ENCODE data around the gene FMNL1. TPM values are rescaled to one million over a fixed set of nuclear protein-coding genes. Genes with fewer than 3 reads are reported as not detected.

FMNL1 gene
- total RNA-seq, 4 donors from 2014 or later: 8.3 to 13.6 (median 8.8) TPM

- no peak for DNase-seq (ENCODE audit: low spot score in 2 of 2)
These were observed 35.4 kb downstream of the FMNL1 start for GRCh38 chr17:45257115-45257514.

GRCh38 chr17:45258981-45259380 is 37.3 kb downstream of the FMNL1 start:
- intact Hi-C loops (cut with DNase I; ENCODE audit: low total_unique reads): no loop called here
- TF ChIP-seq POLR2A (IDR thresholded peaks at IDR 0.05): no peak
- no peak for TF ChIP-seq CTCF (IDR thresholded peaks at IDR 0.05)
- no peak overlapping the region for H3K4me3 ChIP-seq (ENCODE audit: low read depth, poor library complexity, severe bottlenecking)
- 51 to 52% methylated on average over 5 of the region's 5 CpGs for WGBS, 2 donors
- DNase-seq (ENCODE audit: low spot score in 2 of 2): no peak

More at GRCh38 chr17:45257115-45257514, 35.4 kb downstream of the FMNL1 start:
- no peak overlapping the region for H3K4me3 ChIP-seq (ENCODE audit: low read depth, poor library complexity, severe bottlenecking)
- intact Hi-C loops (cut with DNase I; ENCODE audit: low total_unique reads): no loop called here
- WGBS, 2 donors: 78 to 84% methylated on average over 16 of the region's 16 CpGs
- no peak for TF ChIP-seq CTCF (IDR thresholded peaks at IDR 0.05)
- TF ChIP-seq POLR2A (IDR thresholded peaks at IDR 0.05): no peak

DNA sequence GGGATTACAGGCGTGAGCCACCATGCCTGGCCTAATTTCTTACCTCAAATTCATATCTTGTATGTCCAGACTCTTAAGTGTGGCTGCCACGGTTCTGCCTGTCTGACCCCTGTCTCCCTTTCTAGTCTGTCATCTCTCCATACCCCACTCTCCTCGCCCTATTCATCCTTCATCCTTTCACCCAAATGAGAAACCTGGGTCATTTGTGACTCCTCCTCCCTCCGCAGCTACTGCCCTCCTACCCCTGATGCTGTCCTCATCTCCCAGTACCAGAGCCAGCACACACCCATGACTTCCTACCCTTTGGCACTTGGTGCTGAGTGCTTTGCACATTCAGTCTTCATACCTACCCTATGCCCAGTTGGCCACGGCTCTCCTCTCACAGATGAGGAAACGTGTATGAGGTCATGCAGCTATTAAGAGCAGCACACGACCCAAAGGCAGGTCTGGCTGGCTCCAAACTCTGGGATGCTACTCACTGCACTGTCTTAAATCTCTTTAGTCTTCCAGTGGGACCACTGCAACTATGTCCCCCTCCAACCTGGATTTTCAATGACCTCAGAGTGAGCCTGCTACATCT is 38.6 kb downstream of the FMNL1 start:
- DNase-seq (ENCODE audit: low spot score in 2 of 2): no peak
- no peak for TF ChIP-seq POLR2A (IDR thresholded peaks at IDR 0.05)
- TF ChIP-seq CTCF (IDR thresholded peaks at IDR 0.05): no peak
- 71 to 73% methylated on average over 7 of the region's 7 CpGs for WGBS, 2 donors
- intact Hi-C loops (cut with DNase I; ENCODE audit: low total_unique reads): no loop called here
- no peak overlapping the region for H3K4me3 ChIP-seq (ENCODE audit: low read depth, poor library complexity, severe bottlenecking)

DNA sequence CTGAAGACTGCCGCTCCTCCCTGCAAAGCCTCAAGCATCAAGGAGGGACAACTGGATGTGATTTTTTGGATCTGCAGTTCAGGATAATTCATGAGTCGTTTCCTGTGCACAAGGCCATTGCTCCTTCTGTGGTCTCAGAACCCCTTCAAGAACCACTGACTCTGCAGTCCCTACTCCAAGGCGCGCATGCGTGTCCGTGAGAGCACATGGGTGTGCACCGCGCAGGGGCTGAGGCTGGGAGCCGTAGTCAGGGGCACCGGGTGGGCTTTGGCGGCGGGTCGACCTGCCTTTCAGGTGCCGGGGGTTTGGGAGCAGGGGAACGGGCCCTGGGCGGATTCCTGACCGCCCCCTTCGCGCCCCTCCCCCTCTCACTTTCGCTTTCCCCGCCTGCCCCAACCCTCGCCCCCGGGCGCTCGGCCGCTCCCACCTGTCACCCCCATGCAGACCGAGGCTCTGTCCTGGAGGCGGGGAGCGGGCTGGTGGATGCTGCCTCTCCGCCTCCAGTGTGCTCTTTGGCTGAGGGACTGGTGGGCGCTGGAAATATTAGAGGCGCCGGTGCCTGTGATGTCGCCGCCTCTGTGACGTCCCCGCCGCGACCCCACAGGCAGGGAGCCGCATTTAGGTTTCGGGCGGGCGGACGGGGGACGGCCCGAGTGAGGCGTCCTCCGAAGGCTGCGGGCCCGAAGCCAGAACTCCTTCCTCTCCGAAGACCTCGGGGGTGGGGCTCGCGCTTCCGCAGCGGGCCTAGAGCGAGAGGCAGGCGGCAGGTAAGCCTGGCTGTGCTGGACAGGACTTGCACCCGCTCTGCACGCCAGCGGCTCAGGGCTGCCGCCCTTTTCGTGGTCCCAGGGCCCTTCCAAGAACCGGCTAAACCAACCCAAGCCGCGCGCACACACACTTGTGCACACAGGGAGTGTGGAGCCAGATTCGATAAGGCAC is 40.2 kb downstream of the FMNL1 start, which contains the start of gene SPATA32:
Gene SPATA32 (minus strand): TSS at position 518 of the 939 bp plus-strand sequence. CDS start 78 bp downstream, at position 440.
- TF ChIP-seq CTCF (IDR thresholded peaks at IDR 0.05) (no peak), POLR2A (IDR thresholded peaks at IDR 0.05) (no peak)
- intact Hi-C loops (cut with DNase I; ENCODE audit: low total_unique reads): no loop called here
- peak within 1 kb of the TSS; percentile 52 for H3K4me3 ChIP-seq (ENCODE audit: low read depth, poor library complexity, severe bottlenecking)
- 3 to 16% methylated on average over 31 to 36 of the region's 68 CpGs for WGBS, 2 donors
- DNase-seq (ENCODE audit: low spot score in 2 of 2): peak in 1 of 2 donors; percentile 91

DNA sequence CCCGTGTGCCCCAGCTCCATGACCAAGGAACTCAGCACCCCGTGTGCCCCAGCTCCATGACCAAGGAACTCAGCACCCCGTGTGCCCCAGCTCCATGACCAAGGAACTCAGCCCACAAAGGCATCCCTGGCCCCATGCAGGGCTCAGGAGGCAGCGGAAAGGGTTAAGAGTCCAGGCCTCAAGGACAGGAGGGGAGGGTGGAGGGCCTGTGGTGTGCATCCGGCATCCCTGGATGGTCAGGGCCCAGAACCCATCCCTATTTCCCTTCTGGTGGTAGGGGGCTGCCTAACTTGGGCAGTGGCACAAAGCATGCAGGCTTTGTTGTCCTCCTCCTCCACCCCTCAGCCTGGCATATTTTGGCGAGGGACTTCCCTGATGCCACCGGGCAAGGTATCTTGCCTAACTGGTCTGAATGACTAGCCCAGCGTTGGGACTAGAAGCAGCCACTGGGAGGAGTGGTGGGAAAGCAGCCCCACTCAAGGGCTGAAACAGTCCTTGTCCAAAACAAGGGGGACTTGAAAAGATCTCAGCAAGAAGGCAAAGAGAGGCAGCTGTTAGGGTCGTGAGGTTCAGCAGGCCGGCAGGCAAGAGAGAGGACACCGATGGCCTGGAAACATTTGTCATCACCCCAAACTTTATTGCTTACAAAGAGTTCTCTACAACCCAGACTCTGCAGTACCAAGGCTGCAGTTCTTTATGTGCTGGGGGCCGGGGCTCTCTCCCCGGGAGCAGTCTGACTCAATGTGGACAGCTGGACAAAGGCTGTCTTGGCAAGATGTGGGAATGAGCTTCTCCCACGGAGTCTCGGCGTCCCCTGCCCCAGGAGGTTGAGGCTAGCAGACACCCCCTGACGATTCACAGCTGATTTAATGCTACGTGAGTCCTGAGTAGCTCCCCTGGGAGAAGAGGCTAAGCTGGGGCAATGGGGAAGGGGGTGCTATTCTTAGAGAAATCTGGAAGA is 41.1 kb downstream of the FMNL1 start:
- no peak for DNase-seq (ENCODE audit: low spot score in 2 of 2)
- TF ChIP-seq CTCF (IDR thresholded peaks at IDR 0.05): no peak
- TF ChIP-seq POLR2A (IDR thresholded peaks at IDR 0.05): no peak
- 38 to 51% methylated on average over 18 of the region's 18 CpGs for WGBS, 2 donors

More for the DNA sequence above, 41.1 kb downstream of the FMNL1 start:
- no peak overlapping the region for H3K4me3 ChIP-seq (ENCODE audit: low read depth, poor library complexity, severe bottlenecking)
- intact Hi-C loops (cut with DNase I; ENCODE audit: low total_unique reads): no loop called here
